ENCODE measurements around the gene ATXN1.

GRCh38 chr6:16748025-16748319, 13.3 kb downstream of the ATXN1 start:
- TF ChIP-seq, protein P1, sequence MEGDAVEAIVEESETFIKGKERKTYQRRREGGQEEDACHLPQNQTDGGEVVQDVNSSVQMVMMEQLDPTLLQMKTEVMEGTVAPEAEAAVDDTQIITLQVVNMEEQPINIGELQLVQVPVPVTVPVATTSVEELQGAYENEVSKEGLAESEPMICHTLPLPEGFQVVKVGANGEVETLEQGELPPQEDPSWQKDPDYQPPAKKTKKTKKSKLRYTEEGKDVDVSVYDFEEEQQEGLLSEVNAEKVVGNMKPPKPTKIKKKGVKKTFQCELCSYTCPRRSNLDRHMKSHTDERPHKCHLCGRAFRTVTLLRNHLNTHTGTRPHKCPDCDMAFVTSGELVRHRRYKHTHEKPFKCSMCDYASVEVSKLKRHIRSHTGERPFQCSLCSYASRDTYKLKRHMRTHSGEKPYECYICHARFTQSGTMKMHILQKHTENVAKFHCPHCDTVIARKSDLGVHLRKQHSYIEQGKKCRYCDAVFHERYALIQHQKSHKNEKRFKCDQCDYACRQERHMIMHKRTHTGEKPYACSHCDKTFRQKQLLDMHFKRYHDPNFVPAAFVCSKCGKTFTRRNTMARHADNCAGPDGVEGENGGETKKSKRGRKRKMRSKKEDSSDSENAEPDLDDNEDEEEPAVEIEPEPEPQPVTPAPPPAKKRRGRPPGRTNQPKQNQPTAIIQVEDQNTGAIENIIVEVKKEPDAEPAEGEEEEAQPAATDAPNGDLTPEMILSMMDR (IDR thresholded peaks at IDR 0.05; ENCODE audit: insufficient read depth, low read length): no peak
- TF ChIP-seq GABPA (IDR thresholded peaks at IDR 0.05; ENCODE audit: low read depth): no peak

Measured in HL-60 (cell line).